HCT116 (cell line): ENCODE data around the gene FN3K. TPM values are rescaled to one million over a fixed set of nuclear protein-coding genes. Genes with fewer than 3 reads are reported as not detected.

Experiments
- ATAC-seq: fragments of 200-7000 bp; cut with Tn5 transposase; 2 replicates; pipeline ENCODE4 v1.9.1; 2020; ENCODE audit warnings: mild to moderate bottlenecking, moderate library complexity
- BruUV-seq: library from RNA; stranded (reverse); fragments of 400-500 nt; replicated peaks from 2 replicates; lab custom pipeline; 2021; lab: Mats Ljungman, UMichigan
- CTCF ChIA-PET: fragments of 300-600 bp; sonication (Branson Sonifier 250); formaldehyde crosslinking; loops from one replicate; lab custom pipeline; 2021; ENCODE audit warnings: antibody characterized with exemption; lab: Charles Lee
- POLR2A ChIA-PET: fragments of 300-600, 350-600 bp; sonication (Branson Sonifier 250); formaldehyde crosslinking; loops from one replicate; lab custom pipeline; 2021; ENCODE audit warnings: antibody characterized with exemption; lab: Charles Lee
- RAD21 ChIA-PET, 2 experiments: fragments of 300-600 bp; sonication (Branson Sonifier 250); formaldehyde crosslinking; loops; one replicate each; lab custom pipeline; 2023; ENCODE audit warnings: low total read pairs in 2 of 2; ENCODE audit not compliant: uncharacterized antibody in 2 of 2, unreplicated experiment in 2 of 2, low non-redundant PET in 1 of 2; lab: Charles Lee
- DNase-seq: peaks from one replicate; pipeline ENCODE4 v3.0.0-alpha.2; 2010; ENCODE audit warnings: low read depth, low spot score
- H2AFZ ChIP-seq: fragments of 200-600 bp; shearing (Covaris generic), sonication (generic); 2 replicates; pipeline ENCODE4 v1.6.1; 2017; ENCODE audit warnings: low read depth, mixed run types, mixed read lengths, antibody characterized with exemption, low read length; ENCODE audit not compliant: poor library complexity, severe bottlenecking
- H3K27ac ChIP-seq: 2 replicates; pipeline ENCODE4 v1.5.1; 2012; ENCODE audit warnings: low read depth, low read length
- H3K27me3 ChIP-seq: fragments of 200-600 bp; sonication (generic); 2 replicates; pipeline ENCODE4 v1.6.1; 2016; ENCODE audit warnings: mixed run types, low read length, mixed read lengths; ENCODE audit not compliant: insufficient read depth
- H3K36me3 ChIP-seq, 2 experiments: fragments of 200-500 bp in 1 of 2; fragments of 200-600 bp in 1 of 2; sonication (Bioruptor generic) in 1 of 2; sonication (generic) in 1 of 2; 2 replicates each; pipeline versions ENCODE4 v1.5.1 to v1.6.1; 2014 to 2016; ENCODE audit warnings: low read length in 2 of 2, inconsistent platforms in 1 of 2, mixed read lengths in 1 of 2, mixed run types in 1 of 2; ENCODE audit not compliant: insufficient read depth in 2 of 2, control insufficient read depth in 1 of 2
- H3K4me1 ChIP-seq, 2 experiments: fragments of 200-600 bp in 1 of 2; sonication (generic) in 1 of 2; 2 replicates each; pipeline versions ENCODE4 v1.5.1 to v1.6.1; 2012 to 2017; ENCODE audit warnings: low read length in 2 of 2, inconsistent platforms in 1 of 2, mild to moderate bottlenecking in 1 of 2, mixed read lengths in 1 of 2, mixed run types in 1 of 2, moderate library complexity in 1 of 2; ENCODE audit not compliant: insufficient read depth in 2 of 2, control insufficient read depth in 1 of 2
- H3K4me2 ChIP-seq: fragments of 200-600 bp; sonication (generic); 2 replicates; pipeline ENCODE4 v1.6.1; 2017; ENCODE audit warnings: mixed run types, low read length, mixed read lengths
- H3K4me3 ChIP-seq, 2 experiments: fragments of 200-600 bp in 1 of 2; sonication (generic) in 1 of 2; replicated peaks in 1 of 2; 2 replicates each; pipeline ENCODE4 v1.5.1; 2011 to 2016; ENCODE audit warnings: low read length in 2 of 2, control low read depth in 1 of 2, low read depth in 1 of 2, mild to moderate bottlenecking in 1 of 2, mixed read lengths in 1 of 2, mixed run types in 1 of 2
- H3K79me2 ChIP-seq: fragments of 200-600 bp; sonication (generic); 2 replicates; pipeline ENCODE4 v1.6.1; 2017; ENCODE audit warnings: mild to moderate bottlenecking, mixed run types, low read length, moderate library complexity, mixed read lengths; ENCODE audit not compliant: insufficient read depth
- H3K9ac ChIP-seq: fragments of 200-600 bp; sonication (generic); 2 replicates; pipeline ENCODE4 v1.6.1; 2016; ENCODE audit warnings: low read length, mixed read lengths
- H3K9me2 ChIP-seq: fragments of 200-600 bp; sonication (generic), shearing (Covaris generic); 2 replicates; pipeline ENCODE4 v1.6.1; 2017; ENCODE audit warnings: mixed run types, mild to moderate bottlenecking, moderate library complexity; ENCODE audit not compliant: insufficient read depth
- H3K9me3 ChIP-seq, 2 experiments: fragments of 200-500 bp in 1 of 2; fragments of 200-600 bp in 1 of 2; sonication (Bioruptor generic) in 1 of 2; sonication (generic) in 1 of 2; 2 replicates each; pipeline ENCODE4 v1.6.1; 2014 to 2017; ENCODE audit warnings: low read length in 2 of 2, mixed read lengths in 2 of 2, inconsistent platforms in 1 of 2, low read depth in 1 of 2, mild to moderate bottlenecking in 1 of 2, mixed run types in 1 of 2, moderate library complexity in 1 of 2; ENCODE audit not compliant: control insufficient read depth in 1 of 2, insufficient read depth in 1 of 2
- H4K20me1 ChIP-seq: fragments of 200-600 bp; sonication (generic), shearing (Covaris generic); 2 replicates; pipeline ENCODE4 v1.6.1; 2017; ENCODE audit warnings: mixed run types, mild to moderate bottlenecking, moderate library complexity; ENCODE audit not compliant: insufficient read depth
- CBX3 ChIP-seq: IDR thresholded peaks from 2 replicates; pipeline ENCODE4 v1.6.1; 2012; ENCODE audit warnings: low read depth
- EGR1 ChIP-seq: IDR thresholded peaks from 2 replicates; pipeline ENCODE4 v1.6.1; 2012; ENCODE audit warnings: low read depth
- ELF1 ChIP-seq: IDR thresholded peaks from 2 replicates; pipeline ENCODE4 v1.6.1; 2012; ENCODE audit warnings: low read depth, borderline replicate concordance
- EZH2 ChIP-seq: fragments of 200-600 bp; sonication (generic); IDR thresholded peaks from 2 replicates; pipeline ENCODE4 v1.6.1; 2017; ENCODE audit warnings: antibody characterized with exemption, mixed run types
- EZH2phosphoT487 ChIP-seq: fragments of 200-600 bp; IDR thresholded peaks from 2 replicates; pipeline ENCODE4 v1.6.1; 2018; ENCODE audit warnings: antibody characterized with exemption, borderline replicate concordance
- FOSL1 ChIP-seq: IDR thresholded peaks from 2 replicates; pipeline ENCODE4 v1.6.1; 2012; ENCODE audit warnings: low read depth
- POLR2AphosphoS5 ChIP-seq: IDR thresholded peaks from 2 replicates; pipeline ENCODE4 v1.6.1; 2011; ENCODE audit warnings: mild to moderate bottlenecking, low read depth, low read length, moderate library complexity
- YY1 ChIP-seq: IDR thresholded peaks from 2 replicates; pipeline ENCODE4 v1.6.1; 2011; ENCODE audit warnings: low read length, low read depth, moderate library complexity, mild to moderate bottlenecking; ENCODE audit not compliant: insufficient replicate concordance; ENCODE audit errors: extremely low read depth
- ZNF274 ChIP-seq: fragments of 200-500 bp; sonication (Bioruptor generic); IDR thresholded peaks from 2 replicates; pipeline ENCODE4 v1.6.1; 2014; ENCODE audit warnings: mild to moderate bottlenecking, low read depth, low read length, inconsistent platforms
- intact Hi-C: fragments of 100-400 bp; cut with micrococcal nuclease; formaldehyde crosslinking; loops from 2 replicates; pipeline ENCODE4 v1.10.0; 2022
- total RNA-seq: library from RNA; stranded (reverse); gene quantifications from one replicate; pipeline ENCODE4 v1.2.1, GENCODE V29; 2021; ENCODE audit not compliant: unreplicated experiment
- TF ChIP-seq, protein P1 (sequence below): IDR thresholded peaks from 2 replicates; pipeline ENCODE4 v1.6.1; 2012; ENCODE audit warnings: low read depth
- TF ChIP-seq, protein P2 (sequence below): IDR thresholded peaks from 2 replicates; pipeline ENCODE4 v1.6.1; 2011; ENCODE audit warnings: mild to moderate bottlenecking, low read length, moderate library complexity; ENCODE audit not compliant: insufficient replicate concordance; ENCODE audit errors: extremely low read depth
- TF ChIP-seq, protein P3 (sequence below): IDR thresholded peaks from 2 replicates; pipeline ENCODE4 v1.6.1; 2012

FN3K gene
- total RNA-seq, 1 experiment from 2014 or later: 9.9 TPM

DNA sequence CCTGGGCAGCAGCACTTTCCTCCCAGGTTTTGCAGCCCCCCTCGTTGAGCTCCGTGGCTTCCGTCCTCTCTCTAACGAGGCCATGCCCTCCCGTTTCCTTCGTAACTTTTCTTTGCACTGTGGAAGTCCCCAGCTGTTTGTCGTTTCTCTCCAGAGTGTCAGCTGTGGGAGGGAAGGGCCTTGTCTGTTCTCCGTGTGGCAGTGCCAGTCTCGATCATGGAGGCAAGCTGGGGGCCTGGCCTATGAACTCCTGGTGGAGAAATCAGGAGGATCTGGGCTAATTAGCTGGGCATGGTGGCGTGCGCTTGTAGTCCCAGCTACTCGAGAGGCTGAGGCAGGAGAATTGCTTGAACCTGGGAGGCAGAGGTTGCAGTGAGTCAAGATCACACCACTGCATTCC is 44.8 kb downstream of the FN3K start:
- Histone ChIP-seq H2AFZ (no peak overlapping the region), H3K79me2 (peaks cover 23% of the 10 kb centered on the region), H4K20me1 (no peaks in the 10 kb centered on the region), H3K4me2 (no peak overlapping the region), H3K4me3 (no peak overlapping the region), H3K9me3 (no peaks in the 10 kb centered on the region), H3K27me3 (no peaks in the 10 kb centered on the region), H3K27ac (no peak overlapping the region), H3K4me1 (no peaks in the 10 kb centered on the region), H3K9me2 (no peaks in the 10 kb centered on the region), H3K9ac (no peak overlapping the region), H3K36me3 (peaks cover 14 to 19% of the 10 kb centered on the region in 2 experiments; a peak in 3 of 4 replicates)
- TF ChIP-seq ZNF274: no peak
- ChIA-PET CTCF (interaction anchor here (1.1 to 2.6 kb wide), 2 partner anchors 132 to 137 kb away, joined by 3 to 26 read pairs; no protein-coding TSS in a partner anchor), POLR2A (no interaction called here), RAD21 (no interaction called here)
- intact Hi-C loops: no loop called here
- BruUV-seq: no TSS peak
- ATAC-seq (no peak), DNase-seq (no peak)

DNA sequence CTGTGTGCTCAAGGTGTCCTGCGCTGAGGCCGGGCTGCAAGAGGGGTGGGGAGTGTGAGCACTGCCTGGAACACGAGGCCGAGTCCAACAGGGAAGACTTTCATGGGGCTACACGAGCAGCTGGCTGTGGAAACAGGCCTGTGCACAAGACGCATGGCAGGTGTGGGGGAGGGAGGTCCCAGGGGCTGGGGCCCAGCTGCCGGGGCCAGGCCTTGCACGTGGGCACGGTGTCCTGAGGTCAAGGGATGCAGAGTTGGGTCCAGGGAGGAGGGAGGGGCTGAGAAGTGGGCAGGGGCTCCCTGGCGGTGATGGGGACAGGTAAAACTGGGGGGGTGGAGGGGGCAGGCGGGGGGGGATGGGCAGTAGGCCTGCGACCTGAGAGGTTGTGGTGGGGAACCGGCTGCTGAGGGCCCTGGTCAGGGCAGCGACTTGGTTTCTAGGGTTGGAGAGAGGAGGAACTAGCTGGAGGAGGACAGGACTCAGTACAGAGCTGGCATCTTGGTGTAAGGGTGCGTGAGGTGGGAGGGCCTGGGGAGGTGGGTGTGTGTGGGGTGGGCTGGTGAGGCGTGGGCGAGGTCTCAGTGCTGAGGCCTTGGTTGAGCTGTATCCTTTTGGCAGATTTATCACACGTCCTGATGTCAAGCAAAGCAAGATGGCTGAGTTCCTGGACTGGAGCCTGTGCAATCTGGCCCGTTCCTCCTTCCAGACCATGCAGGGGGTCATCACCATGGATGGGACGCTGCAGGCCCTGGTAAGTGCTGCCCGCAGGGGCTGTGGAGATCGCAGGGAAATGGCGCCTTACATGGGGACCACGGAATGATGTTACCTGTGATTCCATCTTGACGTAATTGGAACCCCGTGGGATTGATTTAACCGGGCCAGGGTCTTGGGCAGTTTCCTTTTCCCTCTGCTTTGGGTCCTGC is 45.8 kb downstream of the FN3K start:
- no peaks in the 10 kb centered on the region for H3K9me3 ChIP-seq
- CTCF ChIA-PET: interaction anchor here (0.8 to 2.6 kb wide), 6 partner anchors 10 to 151 kb away, joined by 3 to 26 read pairs (median 4); no protein-coding TSS in a partner anchor
- H4K20me1 ChIP-seq: no peaks in the 10 kb centered on the region
- no peak overlapping the region for H3K4me2 ChIP-seq
- intact Hi-C loops: no loop called here
- H3K36me3 ChIP-seq: peaks cover 13 to 19% of the 10 kb centered on the region in 2 experiments; a peak in 3 of 4 replicates
- no peaks in the 10 kb centered on the region for H3K4me1 ChIP-seq
- no TSS peak for BruUV-seq
- DNase-seq (no peak), ATAC-seq (peak; percentile 39)
- H3K9me2 ChIP-seq: no peaks in the 10 kb centered on the region
- no peak overlapping the region for H3K4me3 ChIP-seq
- peaks cover 27% of the 10 kb centered on the region for H3K79me2 ChIP-seq
- no peaks in the 10 kb centered on the region for H3K27me3 ChIP-seq
- RAD21 ChIA-PET: interaction anchor here (1.0 to 1.2 kb wide), 2 partner anchors 83 to 132 kb away, joined by 3 to 6 read pairs (median 6); no protein-coding TSS in a partner anchor
- H3K27ac ChIP-seq: no peak overlapping the region
- POLR2A ChIA-PET: no interaction called here
- no peak overlapping the region for H2AFZ ChIP-seq
- H3K9ac ChIP-seq: no peak overlapping the region
- TF ChIP-seq, protein P1, sequence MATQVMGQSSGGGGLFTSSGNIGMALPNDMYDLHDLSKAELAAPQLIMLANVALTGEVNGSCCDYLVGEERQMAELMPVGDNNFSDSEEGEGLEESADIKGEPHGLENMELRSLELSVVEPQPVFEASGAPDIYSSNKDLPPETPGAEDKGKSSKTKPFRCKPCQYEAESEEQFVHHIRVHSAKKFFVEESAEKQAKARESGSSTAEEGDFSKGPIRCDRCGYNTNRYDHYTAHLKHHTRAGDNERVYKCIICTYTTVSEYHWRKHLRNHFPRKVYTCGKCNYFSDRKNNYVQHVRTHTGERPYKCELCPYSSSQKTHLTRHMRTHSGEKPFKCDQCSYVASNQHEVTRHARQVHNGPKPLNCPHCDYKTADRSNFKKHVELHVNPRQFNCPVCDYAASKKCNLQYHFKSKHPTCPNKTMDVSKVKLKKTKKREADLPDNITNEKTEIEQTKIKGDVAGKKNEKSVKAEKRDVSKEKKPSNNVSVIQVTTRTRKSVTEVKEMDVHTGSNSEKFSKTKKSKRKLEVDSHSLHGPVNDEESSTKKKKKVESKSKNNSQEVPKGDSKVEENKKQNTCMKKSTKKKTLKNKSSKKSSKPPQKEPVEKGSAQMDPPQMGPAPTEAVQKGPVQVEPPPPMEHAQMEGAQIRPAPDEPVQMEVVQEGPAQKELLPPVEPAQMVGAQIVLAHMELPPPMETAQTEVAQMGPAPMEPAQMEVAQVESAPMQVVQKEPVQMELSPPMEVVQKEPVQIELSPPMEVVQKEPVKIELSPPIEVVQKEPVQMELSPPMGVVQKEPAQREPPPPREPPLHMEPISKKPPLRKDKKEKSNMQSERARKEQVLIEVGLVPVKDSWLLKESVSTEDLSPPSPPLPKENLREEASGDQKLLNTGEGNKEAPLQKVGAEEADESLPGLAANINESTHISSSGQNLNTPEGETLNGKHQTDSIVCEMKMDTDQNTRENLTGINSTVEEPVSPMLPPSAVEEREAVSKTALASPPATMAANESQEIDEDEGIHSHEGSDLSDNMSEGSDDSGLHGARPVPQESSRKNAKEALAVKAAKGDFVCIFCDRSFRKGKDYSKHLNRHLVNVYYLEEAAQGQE: no peak
- TF ChIP-seq, protein P2, sequence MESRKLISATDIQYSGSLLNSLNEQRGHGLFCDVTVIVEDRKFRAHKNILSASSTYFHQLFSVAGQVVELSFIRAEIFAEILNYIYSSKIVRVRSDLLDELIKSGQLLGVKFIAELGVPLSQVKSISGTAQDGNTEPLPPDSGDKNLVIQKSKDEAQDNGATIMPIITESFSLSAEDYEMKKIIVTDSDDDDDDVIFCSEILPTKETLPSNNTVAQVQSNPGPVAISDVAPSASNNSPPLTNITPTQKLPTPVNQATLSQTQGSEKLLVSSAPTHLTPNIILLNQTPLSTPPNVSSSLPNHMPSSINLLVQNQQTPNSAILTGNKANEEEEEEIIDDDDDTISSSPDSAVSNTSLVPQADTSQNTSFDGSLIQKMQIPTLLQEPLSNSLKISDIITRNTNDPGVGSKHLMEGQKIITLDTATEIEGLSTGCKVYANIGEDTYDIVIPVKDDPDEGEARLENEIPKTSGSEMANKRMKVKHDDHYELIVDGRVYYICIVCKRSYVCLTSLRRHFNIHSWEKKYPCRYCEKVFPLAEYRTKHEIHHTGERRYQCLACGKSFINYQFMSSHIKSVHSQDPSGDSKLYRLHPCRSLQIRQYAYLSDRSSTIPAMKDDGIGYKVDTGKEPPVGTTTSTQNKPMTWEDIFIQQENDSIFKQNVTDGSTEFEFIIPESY: no peak
- TF ChIP-seq ELF1 (no peak), POLR2AphosphoS5 (no peak), FOSL1 (no peak), EGR1 (no peak), CBX3 (no peak), EZH2phosphoT487 (no peak), YY1 (no peak), EZH2 (no peak)
- TF ChIP-seq, protein P3, sequence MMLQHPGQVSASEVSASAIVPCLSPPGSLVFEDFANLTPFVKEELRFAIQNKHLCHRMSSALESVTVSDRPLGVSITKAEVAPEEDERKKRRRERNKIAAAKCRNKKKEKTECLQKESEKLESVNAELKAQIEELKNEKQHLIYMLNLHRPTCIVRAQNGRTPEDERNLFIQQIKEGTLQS: no peak
